ENCODE data around the gene CMTM4. TPM values are rescaled to one million over a fixed set of nuclear protein-coding genes. Genes with fewer than 3 reads are reported as not detected.

The CMTM4 gene
- total and polyA plus RNA-seq, 2 of the 4 experiments (the other 2 are of a cell fraction), result 9.0 to 14.5 TPM

- no peak overlapping the region for H3K9ac ChIP-seq (ENCODE audit: low read depth, low read length)
- H3K14ac ChIP-seq (replicated peaks; ENCODE audit: low read depth, low read length), result no peak overlapping the region
- POLR2A ChIA-PET (ENCODE audit: unreplicated experiment), result no interaction called here
- H3K9me1 ChIP-seq (ENCODE audit: insufficient read depth, low read length), result no peaks in the 10 kb centered on the region
- H3K4ac ChIP-seq (ENCODE audit: low read depth, low read length), result no peak overlapping the region
- no peak overlapping the region for H3K27ac ChIP-seq (ENCODE audit: insufficient read depth, low read length)
- intact Hi-C loops (cut with micrococcal nuclease), result no loop called here
- TF ChIP-seq RFX5 (IDR thresholded peaks at IDR 0.05; ENCODE audit: low read depth, low read length), result no peak
- TF ChIP-seq CTCF (conservative IDR thresholded peaks at IDR 0.05; ENCODE audit: low read depth, low read length), result no peak
- TF ChIP-seq SMC3 (IDR thresholded peaks at IDR 0.05; ENCODE audit: low read depth, low read length), result no peak
- no peak for TF ChIP-seq BHLHE40 (IDR thresholded peaks at IDR 0.05; ENCODE audit: low read depth, low read length)
- no peak for TF ChIP-seq USF2 (IDR thresholded peaks at IDR 0.05; ENCODE audit: low read depth, low read length)
- dilution Hi-C loops (cut with HindIII; ENCODE audit: low sequenced_read_pairs, unreplicated experiment), result no loop called here
- CTCF ChIA-PET, result no interaction called here
- H2BK20ac ChIP-seq (ENCODE audit: low read depth, low read length), result no peak overlapping the region
- H3K36me3 ChIP-seq (ENCODE audit: control insufficient read depth, insufficient read depth, low read length), result no peaks in the 10 kb centered on the region
- no peak overlapping the region for H2BK120ac ChIP-seq (ENCODE audit: low read depth, low read length)
- no peak overlapping the region for H4K91ac ChIP-seq (ENCODE audit: insufficient read depth, low read depth, low read length)
- no peak overlapping the region for H3K18ac ChIP-seq (ENCODE audit: low read depth, low read length)
- BruUV-seq (replicated peaks), result no TSS peak
- WGBS, 2 experiments (ENCODE audit: extremely low coverage in 2 of 2, insufficient read length in 1 of 2), result no CpG with 5 or more reads among the region's 5 CpGs
- H3K4me3 ChIP-seq (ENCODE audit: insufficient read depth, low read depth, low read length), result no peak overlapping the region
- H3K79me1 ChIP-seq (ENCODE audit: low read depth in 1 of 2, low read length in 2 of 2), result no peaks in the 10 kb centered on the region
- no peak overlapping the region for H2AK5ac ChIP-seq (ENCODE audit: low read depth, low read length)
- H3K27me3 ChIP-seq (ENCODE audit: control insufficient read depth, insufficient read depth, low read length), result peaks cover 24% of the 10 kb centered on the region
- no peak overlapping the region for H4K5ac ChIP-seq (ENCODE audit: low read depth, low read length)
- no peaks in the 10 kb centered on the region for H4K20me1 ChIP-seq (ENCODE audit: insufficient read depth, low read length)
- H2AFZ ChIP-seq (replicated peaks; ENCODE audit: low read length, poor library complexity), result no peak overlapping the region
- no peak overlapping the region for H2BK15ac ChIP-seq (ENCODE audit: low read depth, low read length)
- no peak overlapping the region for H2BK5ac ChIP-seq (ENCODE audit: low read depth, low read length, poor library complexity, severe bottlenecking)
- no peaks in the 10 kb centered on the region for H3K4me1 ChIP-seq (ENCODE audit: control insufficient read depth, insufficient read depth, low read length)
- no peak overlapping the region for H4K8ac ChIP-seq (ENCODE audit: low read depth in 2 of 2, low read length in 2 of 2)
- H2AK9ac ChIP-seq (replicated peaks; ENCODE audit: low read depth, low read length, poor library complexity), result no peak overlapping the region
- no peak overlapping the region for H3K23ac ChIP-seq (ENCODE audit: low read depth, low read length)
- no peak for DNase-seq
- H3K9me3 ChIP-seq (ENCODE audit: control insufficient read depth, insufficient read depth, low read length), result peaks cover 13% of the 10 kb centered on the region
- no peak overlapping the region for H3K56ac ChIP-seq (ENCODE audit: extremely low read depth, insufficient read depth, low read length)
- no peak overlapping the region for H3K4me2 ChIP-seq (ENCODE audit: low read depth, low read length)
- no peak for ATAC-seq (ENCODE audit: low read depth)
- in situ Hi-C loops (cut with MboI; ENCODE audit: low sequenced_read_pairs), result no loop called here
Measured at GRCh38 chr16:66596986-66597848, 99.3 kb downstream of the CMTM4 start.

All from IMR-90 (cell line).